GM12801 (cell line): Measurements from ENCODE around the gene PRR7.

ENCODE experiments used
- TF ChIP-seq, protein P1 (sequence below): IDR thresholded peaks from one replicate; pipeline ENCODE4 v1.5.1; 2011; ENCODE audit warnings: control low read depth; ENCODE audit not compliant: insufficient read length; ENCODE audit errors: extremely low read depth

PRR7 gene

DNA sequence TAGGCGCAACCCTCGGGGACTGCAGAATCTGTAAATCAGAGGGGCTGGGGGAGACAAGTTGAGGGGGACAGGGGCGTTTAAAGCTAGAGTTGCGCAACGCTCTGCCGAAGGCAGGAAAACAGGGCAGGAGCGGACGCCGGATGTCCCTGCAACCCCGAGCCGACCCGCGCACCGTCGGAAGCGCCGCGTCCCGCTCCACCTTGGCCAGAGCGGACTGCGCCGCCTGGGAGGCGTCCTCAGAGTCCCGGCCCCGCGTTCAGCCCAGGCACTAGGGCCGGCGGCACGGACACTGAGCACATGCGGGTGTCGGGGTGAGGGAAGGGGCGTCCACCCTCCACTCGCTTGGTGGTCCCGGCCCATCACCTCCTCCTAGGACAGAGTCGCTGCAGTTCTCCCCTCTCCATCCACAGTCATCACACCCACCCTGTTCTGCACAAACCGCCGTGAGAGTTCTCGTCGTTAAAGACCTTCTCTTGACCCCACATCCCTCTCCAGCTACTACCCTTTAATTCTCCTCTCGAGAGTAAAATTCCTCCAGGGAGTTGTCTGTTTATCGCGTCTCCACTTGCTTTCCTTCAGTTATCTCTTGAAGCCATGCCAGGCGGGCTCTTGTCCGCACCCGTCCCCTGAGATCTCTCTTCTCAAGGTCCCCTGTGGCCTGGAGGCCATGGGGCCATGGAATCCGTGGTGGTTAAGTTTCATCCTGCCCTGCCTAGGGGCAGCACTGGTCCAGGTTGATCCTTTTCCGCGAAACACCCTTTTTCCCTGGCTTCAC, 51.6 kb downstream of the PRR7 start:
- TF ChIP-seq, protein P1, sequence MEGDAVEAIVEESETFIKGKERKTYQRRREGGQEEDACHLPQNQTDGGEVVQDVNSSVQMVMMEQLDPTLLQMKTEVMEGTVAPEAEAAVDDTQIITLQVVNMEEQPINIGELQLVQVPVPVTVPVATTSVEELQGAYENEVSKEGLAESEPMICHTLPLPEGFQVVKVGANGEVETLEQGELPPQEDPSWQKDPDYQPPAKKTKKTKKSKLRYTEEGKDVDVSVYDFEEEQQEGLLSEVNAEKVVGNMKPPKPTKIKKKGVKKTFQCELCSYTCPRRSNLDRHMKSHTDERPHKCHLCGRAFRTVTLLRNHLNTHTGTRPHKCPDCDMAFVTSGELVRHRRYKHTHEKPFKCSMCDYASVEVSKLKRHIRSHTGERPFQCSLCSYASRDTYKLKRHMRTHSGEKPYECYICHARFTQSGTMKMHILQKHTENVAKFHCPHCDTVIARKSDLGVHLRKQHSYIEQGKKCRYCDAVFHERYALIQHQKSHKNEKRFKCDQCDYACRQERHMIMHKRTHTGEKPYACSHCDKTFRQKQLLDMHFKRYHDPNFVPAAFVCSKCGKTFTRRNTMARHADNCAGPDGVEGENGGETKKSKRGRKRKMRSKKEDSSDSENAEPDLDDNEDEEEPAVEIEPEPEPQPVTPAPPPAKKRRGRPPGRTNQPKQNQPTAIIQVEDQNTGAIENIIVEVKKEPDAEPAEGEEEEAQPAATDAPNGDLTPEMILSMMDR, result no peak

DNA sequence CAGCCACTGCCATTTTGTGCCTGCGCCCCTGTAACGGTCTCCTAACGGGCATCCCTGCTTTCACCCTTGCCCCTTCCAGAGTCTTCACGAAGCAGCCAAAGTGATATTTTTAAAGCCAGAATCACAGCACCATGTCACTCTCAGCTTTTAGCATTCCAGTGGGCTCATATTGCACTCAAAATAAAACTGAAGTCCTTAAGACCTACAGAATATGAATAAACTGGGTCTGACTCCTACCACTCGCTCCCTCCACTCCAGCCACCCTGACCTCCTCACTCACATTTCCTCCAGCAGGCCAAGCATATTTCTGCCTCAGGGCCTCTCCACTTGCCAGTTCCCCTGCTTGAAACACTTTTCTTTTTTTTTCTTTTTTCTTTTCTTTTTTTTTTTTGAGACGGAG, 53.2 kb downstream of the PRR7 start:
- TF ChIP-seq, protein P1, result no peak

GRCh38 chr5:177500685-177501522, 54.3 kb downstream of the PRR7 start:
- TF ChIP-seq, protein P1, result no peak

GRCh38 chr5:177501874-177502678, 55.5 kb downstream of the PRR7 start:
- TF ChIP-seq, protein P1, result no peak

- TF ChIP-seq, protein P1, result no peak
Measured at GRCh38 chr5:177502886-177503285, 56.3 kb downstream of the PRR7 start.

DNA sequence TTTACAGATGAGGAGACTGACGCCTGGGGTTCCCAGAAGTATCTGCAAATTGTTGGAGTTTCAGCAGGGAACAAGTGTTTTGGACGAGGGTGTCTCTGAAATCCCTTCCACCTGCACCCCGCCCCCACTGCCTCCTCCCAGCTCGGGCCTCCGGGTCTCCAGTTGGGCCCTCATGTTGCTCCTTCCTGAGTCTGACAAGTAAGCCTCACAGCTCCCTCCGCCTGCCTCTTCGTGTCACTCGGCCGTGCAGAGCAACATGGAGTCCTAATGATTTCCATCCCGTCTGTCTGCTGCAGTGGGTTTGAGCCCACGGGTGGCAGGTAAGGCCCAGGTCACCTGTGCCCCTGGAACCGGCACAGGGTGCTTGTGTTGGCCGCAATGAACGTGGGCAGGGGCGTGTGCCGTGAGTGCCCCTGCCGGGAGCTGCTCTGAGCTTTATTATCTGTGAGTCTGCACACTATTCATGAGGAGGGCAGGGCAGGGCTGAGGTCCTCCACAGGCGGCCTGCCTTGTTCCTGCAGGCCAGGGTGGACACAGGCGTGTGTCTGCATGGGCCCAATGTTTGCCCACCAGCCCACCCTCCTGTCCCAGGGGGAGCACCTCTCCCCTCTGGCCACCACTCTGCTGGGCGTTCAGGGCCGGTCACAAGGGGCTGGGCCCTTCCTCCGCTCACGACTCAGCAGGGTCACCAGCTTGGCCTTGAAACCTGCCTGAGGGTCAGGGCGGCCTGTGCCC, 56.9 kb downstream of the PRR7 start:
- TF ChIP-seq, protein P1, result no peak
